ENCODE results near the gene ELMO1. TPM values are rescaled to one million over a fixed set of nuclear protein-coding genes. Genes with fewer than 3 reads are reported as not detected.

ELMO1 gene
- total and polyA plus RNA-seq, 2 of the 13 experiments (the other 11 are each of a cell fraction or from before 2014, with no cell fraction given), result 0.11 to 0.17 TPM

- no peak for TF ChIP-seq ZNF256 (CRISPR knock-in tag; conservative IDR thresholded peaks at IDR 0.05)
- TF ChIP-seq TBX2 (CRISPR knock-in tag; IDR thresholded peaks at IDR 0.05; ENCODE audit: borderline replicate concordance), result peak; percentile 64; the same call in 1 of the 2 replicates
- TF ChIP-seq, protein P1, sequence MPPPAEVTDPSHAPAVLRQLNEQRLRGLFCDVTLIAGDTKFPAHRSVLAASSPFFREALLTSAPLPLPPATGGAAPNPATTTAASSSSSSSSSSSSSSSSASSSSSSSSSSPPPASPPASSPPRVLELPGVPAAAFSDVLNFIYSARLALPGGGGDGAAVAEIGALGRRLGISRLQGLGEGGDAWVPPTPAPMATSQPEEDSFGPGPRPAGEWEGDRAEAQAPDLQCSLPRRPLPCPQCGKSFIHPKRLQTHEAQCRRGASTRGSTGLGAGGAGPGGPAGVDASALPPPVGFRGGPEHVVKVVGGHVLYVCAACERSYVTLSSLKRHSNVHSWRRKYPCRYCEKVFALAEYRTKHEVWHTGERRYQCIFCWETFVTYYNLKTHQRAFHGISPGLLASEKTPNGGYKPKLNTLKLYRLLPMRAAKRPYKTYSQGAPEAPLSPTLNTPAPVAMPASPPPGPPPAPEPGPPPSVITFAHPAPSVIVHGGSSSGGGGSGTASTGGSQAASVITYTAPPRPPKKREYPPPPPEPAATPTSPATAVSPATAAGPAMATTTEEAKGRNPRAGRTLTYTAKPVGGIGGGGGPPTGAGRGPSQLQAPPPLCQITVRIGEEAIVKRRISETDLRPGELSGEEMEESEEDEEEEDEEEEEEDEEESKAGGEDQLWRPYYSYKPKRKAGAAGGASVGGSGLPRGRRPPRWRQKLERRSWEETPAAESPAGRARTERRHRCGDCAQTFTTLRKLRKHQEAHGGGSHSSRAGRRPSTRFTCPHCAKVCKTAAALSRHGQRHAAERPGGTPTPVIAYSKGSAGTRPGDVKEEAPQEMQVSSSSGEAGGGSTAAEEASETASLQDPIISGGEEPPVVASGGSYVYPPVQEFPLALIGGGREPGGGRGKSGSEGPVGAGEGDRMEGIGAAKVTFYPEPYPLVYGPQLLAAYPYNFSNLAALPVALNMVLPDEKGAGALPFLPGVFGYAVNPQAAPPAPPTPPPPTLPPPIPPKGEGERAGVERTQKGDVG (CRISPR knock-in tag; IDR thresholded peaks at IDR 0.05; ENCODE audit: borderline replicate concordance), result no peak
- TF ChIP-seq PREB (CRISPR knock-in tag; IDR thresholded peaks at IDR 0.05), result no peak
- TF ChIP-seq CEBPZ (IDR thresholded peaks at IDR 0.05; ENCODE audit: low read length), result no peak
- TF ChIP-seq TBX3 (IDR thresholded peaks at IDR 0.05; ENCODE audit: borderline replicate concordance), result peak; percentile 70; the same call in 1 of the 2 replicates
- TF ChIP-seq FOSL1 (CRISPR knock-in tag; IDR thresholded peaks at IDR 0.05; ENCODE audit: borderline replicate concordance), result peak; percentile 29; the same call in 1 of the 2 replicates
- TF ChIP-seq, protein P2, sequence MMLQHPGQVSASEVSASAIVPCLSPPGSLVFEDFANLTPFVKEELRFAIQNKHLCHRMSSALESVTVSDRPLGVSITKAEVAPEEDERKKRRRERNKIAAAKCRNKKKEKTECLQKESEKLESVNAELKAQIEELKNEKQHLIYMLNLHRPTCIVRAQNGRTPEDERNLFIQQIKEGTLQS (CRISPR knock-in tag; IDR thresholded peaks at IDR 0.05), result no peak; the same call in 1 of the 2 replicates
- no peak for TF ChIP-seq MBNL3 (CRISPR knock-in tag; conservative IDR thresholded peaks at IDR 0.05)
- TF ChIP-seq, protein P3, sequence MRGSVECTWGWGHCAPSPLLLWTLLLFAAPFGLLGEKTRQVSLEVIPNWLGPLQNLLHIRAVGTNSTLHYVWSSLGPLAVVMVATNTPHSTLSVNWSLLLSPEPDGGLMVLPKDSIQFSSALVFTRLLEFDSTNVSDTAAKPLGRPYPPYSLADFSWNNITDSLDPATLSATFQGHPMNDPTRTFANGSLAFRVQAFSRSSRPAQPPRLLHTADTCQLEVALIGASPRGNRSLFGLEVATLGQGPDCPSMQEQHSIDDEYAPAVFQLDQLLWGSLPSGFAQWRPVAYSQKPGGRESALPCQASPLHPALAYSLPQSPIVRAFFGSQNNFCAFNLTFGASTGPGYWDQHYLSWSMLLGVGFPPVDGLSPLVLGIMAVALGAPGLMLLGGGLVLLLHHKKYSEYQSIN (CRISPR knock-in tag; IDR thresholded peaks at IDR 0.05; ENCODE audit: borderline replicate concordance), result no peak
- no peak for TF ChIP-seq GTF3A (CRISPR knock-in tag; conservative IDR thresholded peaks at IDR 0.05)
- TF ChIP-seq, protein P4, sequence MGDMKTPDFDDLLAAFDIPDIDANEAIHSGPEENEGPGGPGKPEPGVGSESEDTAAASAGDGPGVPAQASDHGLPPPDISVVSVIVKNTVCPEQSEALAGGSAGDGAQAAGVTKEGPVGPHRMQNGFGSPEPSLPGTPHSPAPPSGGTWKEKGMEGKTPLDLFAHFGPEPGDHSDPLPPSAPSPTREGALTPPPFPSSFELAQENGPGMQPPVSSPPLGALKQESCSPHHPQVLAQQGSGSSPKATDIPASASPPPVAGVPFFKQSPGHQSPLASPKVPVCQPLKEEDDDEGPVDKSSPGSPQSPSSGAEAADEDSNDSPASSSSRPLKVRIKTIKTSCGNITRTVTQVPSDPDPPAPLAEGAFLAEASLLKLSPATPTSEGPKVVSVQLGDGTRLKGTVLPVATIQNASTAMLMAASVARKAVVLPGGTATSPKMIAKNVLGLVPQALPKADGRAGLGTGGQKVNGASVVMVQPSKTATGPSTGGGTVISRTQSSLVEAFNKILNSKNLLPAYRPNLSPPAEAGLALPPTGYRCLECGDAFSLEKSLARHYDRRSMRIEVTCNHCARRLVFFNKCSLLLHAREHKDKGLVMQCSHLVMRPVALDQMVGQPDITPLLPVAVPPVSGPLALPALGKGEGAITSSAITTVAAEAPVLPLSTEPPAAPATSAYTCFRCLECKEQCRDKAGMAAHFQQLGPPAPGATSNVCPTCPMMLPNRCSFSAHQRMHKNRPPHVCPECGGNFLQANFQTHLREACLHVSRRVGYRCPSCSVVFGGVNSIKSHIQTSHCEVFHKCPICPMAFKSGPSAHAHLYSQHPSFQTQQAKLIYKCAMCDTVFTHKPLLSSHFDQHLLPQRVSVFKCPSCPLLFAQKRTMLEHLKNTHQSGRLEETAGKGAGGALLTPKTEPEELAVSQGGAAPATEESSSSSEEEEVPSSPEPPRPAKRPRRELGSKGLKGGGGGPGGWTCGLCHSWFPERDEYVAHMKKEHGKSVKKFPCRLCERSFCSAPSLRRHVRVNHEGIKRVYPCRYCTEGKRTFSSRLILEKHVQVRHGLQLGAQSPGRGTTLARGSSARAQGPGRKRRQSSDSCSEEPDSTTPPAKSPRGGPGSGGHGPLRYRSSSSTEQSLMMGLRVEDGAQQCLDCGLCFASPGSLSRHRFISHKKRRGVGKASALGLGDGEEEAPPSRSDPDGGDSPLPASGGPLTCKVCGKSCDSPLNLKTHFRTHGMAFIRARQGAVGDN (CRISPR knock-in tag; IDR thresholded peaks at IDR 0.05), result no peak
- TF ChIP-seq NFYC (CRISPR knock-in tag; IDR thresholded peaks at IDR 0.05), result no peak
- TF ChIP-seq FOSL2 (CRISPR knock-in tag; IDR thresholded peaks at IDR 0.05), result peak; percentile 91
- no peak for TF ChIP-seq MXD1 (CRISPR knock-in tag; IDR thresholded peaks at IDR 0.05)
These were observed 374.3 kb downstream of the ELMO1 start (continued) for GRCh38 chr7:37074370-37074769.

Data from HepG2 (cell line).